Measurements from ENCODE around the gene TMEM86A.

The TMEM86A gene

GRCh38 chr11:18727479-18728236 lies 29.1 kb downstream of the TMEM86A start:
- no peak for DNase-seq

- DNase-seq = no peak
Measured at GRCh38 chr11:18728658-18729057, 30.1 kb downstream of the TMEM86A start.

GRCh38 chr11:18729426-18729825 lies 30.8 kb downstream of the TMEM86A start:
- no peak for DNase-seq

- no peak for DNase-seq
Measured at GRCh38 chr11:18730020-18730419, 31.4 kb downstream of the TMEM86A start.

- DNase-seq = no peak
Measured at GRCh38 chr11:18731441-18731840, 32.9 kb downstream of the TMEM86A start.

GRCh38 chr11:18731949-18732821 lies 33.6 kb downstream of the TMEM86A start:
- DNase-seq = peak; percentile 1

GRCh38 chr11:18733202-18733601 lies 34.6 kb downstream of the TMEM86A start:
- DNase-seq = no peak

GRCh38 chr11:18736590-18737148 lies 38.1 kb downstream of the TMEM86A start:
- no peak for DNase-seq

- no peak for DNase-seq
Measured at GRCh38 chr11:18737642-18738041, 39.1 kb downstream of the TMEM86A start.

- no peak for DNase-seq
Measured at GRCh38 chr11:18739685-18740084, 41.1 kb downstream of the TMEM86A start.

- DNase-seq = no peak
Measured at GRCh38 chr11:18741783-18742182, 43.2 kb downstream of the TMEM86A start.

GRCh38 chr11:18743365-18743764 lies 44.8 kb downstream of the TMEM86A start:
- no peak for DNase-seq

GRCh38 chr11:18743900-18744514 lies 45.4 kb downstream of the TMEM86A start:
- no peak for DNase-seq

- no peak for DNase-seq
Measured at GRCh38 chr11:18745251-18745650, 46.7 kb downstream of the TMEM86A start.

- no peak for DNase-seq
Measured at GRCh38 chr11:18748766-18749365, 50.3 kb downstream of the TMEM86A start.

GRCh38 chr11:18749681-18750319 lies 51.2 kb downstream of the TMEM86A start:
- DNase-seq = no peak

- DNase-seq = no peak
Measured at GRCh38 chr11:18750944-18751343, 52.4 kb downstream of the TMEM86A start.

- no peak for DNase-seq
Measured at GRCh38 chr11:18752502-18752901, 53.9 kb downstream of the TMEM86A start.

- DNase-seq = no peak
Measured at GRCh38 chr11:18754308-18754707, 55.7 kb downstream of the TMEM86A start.
